ENCODE data around the gene RTF1. TPM values are rescaled to one million over a fixed set of nuclear protein-coding genes. Genes with fewer than 3 reads are reported as not detected.

The RTF1 gene
- total RNA-seq, 1 experiment from 2014 or later: 18.8 TPM

DNA sequence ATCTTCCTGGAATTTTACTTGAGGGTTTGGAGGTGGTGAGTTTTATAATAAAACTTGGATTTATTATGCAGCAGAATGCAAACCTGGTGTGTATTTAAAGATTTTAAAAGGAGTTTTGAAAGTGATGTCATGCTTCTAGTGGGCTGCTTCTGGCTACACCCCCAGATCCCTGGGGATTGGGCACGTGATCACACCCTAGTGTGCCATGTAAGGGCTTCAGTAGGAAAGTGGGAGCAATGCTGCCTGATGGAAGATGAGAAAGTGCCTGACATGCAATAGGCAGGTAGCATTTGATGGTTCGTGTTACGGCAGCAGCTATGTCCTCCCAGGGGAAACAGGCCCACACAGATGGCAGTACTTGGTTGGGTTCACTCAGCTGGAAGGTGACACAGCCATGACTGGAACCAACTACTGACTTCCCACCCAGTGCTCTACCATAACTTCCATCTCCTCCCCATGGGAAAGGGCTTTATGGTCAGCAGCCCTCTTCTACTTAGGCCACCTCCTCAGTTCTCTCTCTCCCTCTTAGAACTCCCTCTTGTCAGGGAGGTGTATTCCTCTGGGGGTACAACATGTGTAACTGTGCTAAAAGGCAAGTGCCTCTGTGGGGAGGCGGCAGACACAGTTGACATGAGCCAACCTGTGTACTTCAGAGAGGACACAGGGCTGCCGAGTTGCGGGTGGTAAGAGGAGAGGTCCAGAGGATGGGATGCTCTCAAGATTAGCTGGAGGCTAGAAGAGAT lies 82.4 kb downstream of the RTF1 start:
- intact Hi-C loops (cut with micrococcal nuclease; ENCODE audit: unreplicated experiment): no loop called here
- no peak overlapping the region for H3K4me3 Mint-ChIP-seq (ENCODE audit: low read depth, unreplicated experiment)
- CTCF ChIA-PET: no interaction called here
- no peaks in the 10 kb centered on the region for H3K27me3 Mint-ChIP-seq (ENCODE audit: unreplicated experiment)
- no peaks in the 10 kb centered on the region for H3K9me3 Mint-ChIP-seq (ENCODE audit: low read depth, unreplicated experiment)
- DNase-seq: no peak
- TF ChIP-seq, protein P1, sequence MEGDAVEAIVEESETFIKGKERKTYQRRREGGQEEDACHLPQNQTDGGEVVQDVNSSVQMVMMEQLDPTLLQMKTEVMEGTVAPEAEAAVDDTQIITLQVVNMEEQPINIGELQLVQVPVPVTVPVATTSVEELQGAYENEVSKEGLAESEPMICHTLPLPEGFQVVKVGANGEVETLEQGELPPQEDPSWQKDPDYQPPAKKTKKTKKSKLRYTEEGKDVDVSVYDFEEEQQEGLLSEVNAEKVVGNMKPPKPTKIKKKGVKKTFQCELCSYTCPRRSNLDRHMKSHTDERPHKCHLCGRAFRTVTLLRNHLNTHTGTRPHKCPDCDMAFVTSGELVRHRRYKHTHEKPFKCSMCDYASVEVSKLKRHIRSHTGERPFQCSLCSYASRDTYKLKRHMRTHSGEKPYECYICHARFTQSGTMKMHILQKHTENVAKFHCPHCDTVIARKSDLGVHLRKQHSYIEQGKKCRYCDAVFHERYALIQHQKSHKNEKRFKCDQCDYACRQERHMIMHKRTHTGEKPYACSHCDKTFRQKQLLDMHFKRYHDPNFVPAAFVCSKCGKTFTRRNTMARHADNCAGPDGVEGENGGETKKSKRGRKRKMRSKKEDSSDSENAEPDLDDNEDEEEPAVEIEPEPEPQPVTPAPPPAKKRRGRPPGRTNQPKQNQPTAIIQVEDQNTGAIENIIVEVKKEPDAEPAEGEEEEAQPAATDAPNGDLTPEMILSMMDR (IDR thresholded peaks at IDR 0.05; ENCODE audit: unreplicated experiment): no peak
- H3K4me1 Mint-ChIP-seq (ENCODE audit: low read depth, unreplicated experiment): no peaks in the 10 kb centered on the region
- BruUV-seq (replicated peaks): no TSS peak
- no peak overlapping the region for H3K27ac Mint-ChIP-seq (ENCODE audit: unreplicated experiment)
- no peaks in the 10 kb centered on the region for H3K36me3 Mint-ChIP-seq (ENCODE audit: insufficient read depth, unreplicated experiment)

DNA sequence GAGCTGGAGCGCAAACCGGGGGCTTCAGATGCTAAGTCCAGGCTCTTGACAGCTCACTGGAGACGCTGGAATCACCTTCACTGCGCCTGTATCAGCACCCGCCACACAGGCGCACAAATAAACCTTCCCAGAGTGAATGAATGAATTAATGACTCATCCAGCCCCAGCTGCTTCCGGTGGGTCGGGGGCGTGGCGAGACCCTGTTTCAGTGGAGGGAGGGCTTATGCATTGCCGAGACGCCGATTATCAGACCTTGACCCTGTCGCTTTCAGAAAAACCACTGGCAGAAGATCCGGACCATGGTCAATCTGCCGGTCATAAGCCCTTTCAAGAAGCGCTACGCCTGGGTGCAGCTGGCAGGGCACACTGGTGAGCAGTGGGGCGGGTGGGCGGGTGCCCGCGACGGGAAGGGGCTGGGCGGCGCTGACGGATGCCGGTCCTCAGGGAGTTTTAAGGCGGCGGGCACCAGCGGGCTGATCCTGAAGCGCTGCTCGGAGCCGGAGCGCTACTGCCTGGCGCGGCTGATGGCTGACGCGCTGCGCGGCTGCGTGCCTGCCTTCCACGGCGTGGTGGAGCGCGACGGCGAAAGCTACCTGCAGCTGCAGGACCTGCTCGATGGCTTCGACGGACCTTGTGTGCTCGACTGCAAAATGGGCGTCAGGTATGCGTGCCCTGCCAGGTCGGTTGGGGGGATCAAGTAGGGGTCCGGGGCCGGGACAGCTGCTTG lies 84.5 kb downstream of the RTF1 start:
- CTCF ChIA-PET: interaction anchor here (0.6 kb wide), 1 partner anchor 131 kb away, joined by 3 read pairs; no protein-coding TSS in a partner anchor
- Mint-ChIP-seq H3K27me3 (ENCODE audit: unreplicated experiment) (no peaks in the 10 kb centered on the region), H3K4me3 (ENCODE audit: low read depth, unreplicated experiment) (no peak overlapping the region), H3K36me3 (ENCODE audit: insufficient read depth, unreplicated experiment) (no peaks in the 10 kb centered on the region), H3K27ac (ENCODE audit: unreplicated experiment) (no peak overlapping the region), H3K9me3 (ENCODE audit: low read depth, unreplicated experiment) (no peaks in the 10 kb centered on the region), H3K4me1 (ENCODE audit: low read depth, unreplicated experiment) (no peaks in the 10 kb centered on the region)
- intact Hi-C loops (cut with micrococcal nuclease; ENCODE audit: unreplicated experiment): no loop called here
- no TSS peak for BruUV-seq (replicated peaks)
- DNase-seq: no peak
- TF ChIP-seq, protein P1 (IDR thresholded peaks at IDR 0.05; ENCODE audit: unreplicated experiment): no peak

DNA sequence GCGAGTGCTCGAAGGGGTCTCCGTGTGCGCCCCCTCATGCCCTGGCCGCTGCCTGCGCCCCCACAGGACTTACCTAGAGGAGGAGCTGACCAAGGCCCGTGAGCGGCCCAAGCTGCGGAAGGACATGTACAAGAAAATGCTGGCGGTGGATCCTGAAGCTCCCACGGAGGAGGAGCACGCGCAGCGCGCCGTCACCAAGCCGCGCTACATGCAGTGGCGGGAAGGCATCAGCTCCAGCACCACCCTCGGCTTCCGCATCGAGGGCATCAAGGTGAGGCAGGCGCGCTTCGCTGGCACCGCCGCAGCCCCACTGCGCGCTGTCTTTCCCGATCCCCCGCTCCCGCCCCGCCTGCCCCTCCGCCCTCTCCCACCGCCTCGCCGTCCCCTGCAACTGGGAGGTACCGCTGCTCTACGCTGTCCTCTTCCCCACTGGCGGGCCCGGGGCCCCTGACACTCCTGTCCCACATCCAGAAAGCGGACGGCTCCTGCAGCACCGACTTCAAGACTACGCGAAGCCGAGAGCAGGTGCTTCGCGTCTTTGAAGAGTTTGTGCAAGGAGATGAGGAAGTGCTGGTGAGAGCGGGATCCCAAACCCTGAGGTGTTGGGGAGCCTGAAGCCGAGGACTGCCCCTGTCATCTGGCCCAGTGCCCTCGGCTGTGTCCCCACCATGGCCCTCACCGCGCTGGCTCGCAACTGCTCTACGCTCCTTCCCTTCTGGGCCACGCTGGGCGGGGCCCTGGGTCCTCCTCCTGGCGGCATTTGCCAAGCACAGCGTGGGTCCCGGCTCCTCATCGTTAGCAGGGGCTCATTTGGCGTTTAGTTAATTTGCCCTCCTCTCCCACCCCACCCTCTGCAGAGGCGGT lies 85.3 kb downstream of the RTF1 start:
- CTCF ChIA-PET: no interaction called here
- Mint-ChIP-seq H3K36me3 (ENCODE audit: insufficient read depth, unreplicated experiment) (no peaks in the 10 kb centered on the region), H3K9me3 (ENCODE audit: low read depth, unreplicated experiment) (no peaks in the 10 kb centered on the region), H3K27ac (ENCODE audit: unreplicated experiment) (no peak overlapping the region), H3K27me3 (ENCODE audit: unreplicated experiment) (no peaks in the 10 kb centered on the region), H3K4me3 (ENCODE audit: low read depth, unreplicated experiment) (no peak overlapping the region), H3K4me1 (ENCODE audit: low read depth, unreplicated experiment) (no peaks in the 10 kb centered on the region)
- TF ChIP-seq, protein P1 (IDR thresholded peaks at IDR 0.05; ENCODE audit: unreplicated experiment): no peak
- no TSS peak for BruUV-seq (replicated peaks)
- no peak for DNase-seq
- intact Hi-C loops (cut with micrococcal nuclease; ENCODE audit: unreplicated experiment): no loop called here

DNA sequence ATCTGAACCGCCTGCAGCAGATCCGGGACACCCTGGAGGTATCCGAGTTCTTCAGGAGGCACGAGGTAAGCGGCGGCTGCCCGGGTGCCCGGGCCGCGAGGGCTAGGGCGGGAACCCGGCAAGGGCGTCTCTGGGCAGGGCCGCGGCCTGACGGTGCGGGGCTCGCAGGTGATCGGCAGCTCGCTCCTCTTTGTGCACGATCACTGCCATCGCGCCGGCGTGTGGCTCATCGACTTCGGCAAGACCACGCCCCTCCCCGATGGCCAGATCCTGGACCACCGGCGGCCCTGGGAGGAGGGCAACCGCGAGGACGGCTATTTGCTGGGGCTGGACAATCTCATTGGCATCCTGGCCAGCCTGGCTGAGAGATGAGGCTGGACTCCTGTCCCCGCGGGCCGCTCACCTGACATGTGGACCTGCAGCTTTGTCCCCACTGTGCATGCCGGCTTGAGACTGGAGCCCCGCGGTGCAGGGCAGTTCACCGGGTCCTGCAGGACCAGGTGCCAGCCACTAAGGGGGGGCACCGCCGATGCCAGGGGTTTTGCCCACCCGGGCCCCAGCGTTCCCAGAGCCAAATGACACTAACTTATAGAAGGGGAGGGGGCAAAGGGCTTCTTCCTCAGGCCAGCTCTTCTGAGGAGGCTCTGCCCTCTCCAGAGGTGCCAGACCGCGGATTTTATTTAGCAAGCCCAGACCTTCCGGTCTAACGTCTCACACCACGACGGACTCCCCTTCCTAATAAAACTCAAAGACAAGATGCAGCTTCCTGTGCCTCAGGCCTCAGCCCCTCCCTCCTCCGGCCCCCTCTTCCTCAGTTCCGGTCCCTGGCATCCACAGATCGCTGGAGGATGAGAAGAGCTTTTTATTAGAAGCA lies 86.1 kb downstream of the RTF1 start:
- no peaks in the 10 kb centered on the region for H3K27me3 Mint-ChIP-seq (ENCODE audit: unreplicated experiment)
- CTCF ChIA-PET: no interaction called here
- H3K27ac Mint-ChIP-seq (ENCODE audit: unreplicated experiment): no peak overlapping the region
- no peaks in the 10 kb centered on the region for H3K4me1 Mint-ChIP-seq (ENCODE audit: low read depth, unreplicated experiment)
- TF ChIP-seq, protein P1 (IDR thresholded peaks at IDR 0.05; ENCODE audit: unreplicated experiment): no peak
- H3K9me3 Mint-ChIP-seq (ENCODE audit: low read depth, unreplicated experiment): no peaks in the 10 kb centered on the region
- DNase-seq: no peak
- H3K36me3 Mint-ChIP-seq (ENCODE audit: insufficient read depth, unreplicated experiment): no peaks in the 10 kb centered on the region
- intact Hi-C loops (cut with micrococcal nuclease; ENCODE audit: unreplicated experiment): no loop called here
- H3K4me3 Mint-ChIP-seq (ENCODE audit: low read depth, unreplicated experiment): no peak overlapping the region
- BruUV-seq (replicated peaks): no TSS peak

Measured in Calu3 (cell line).